ENCODE data around the gene KIAA0232.

The KIAA0232 gene

GRCh38 chr4:6847178-6847577 is 64.7 kb downstream of the KIAA0232 start:
- Histone ChIP-seq H3K36me3 (ENCODE audit: control insufficient read depth, low read length) (peaks cover 29% of the 10 kb centered on the region), H3K4me2 (ENCODE audit: low read length) (no peak overlapping the region), H3K4me3 (ENCODE audit: low read length) (no peak overlapping the region), H4K20me1 (ENCODE audit: control insufficient read depth, insufficient read depth, low read depth, low read length) (no peaks in the 10 kb centered on the region), H3K9me2 (replicated peaks; ENCODE audit: control insufficient read depth, low read length) (no peaks in the 10 kb centered on the region), H3K4me1 (ENCODE audit: control insufficient read depth, low read length) (no peaks in the 10 kb centered on the region), H3K79me2 (ENCODE audit: control insufficient read depth, low read length) (peaks cover 5% of the 10 kb centered on the region; the same call in 1 of the 2 replicates), H3K27ac (ENCODE audit: low read depth, low read length) (no peak overlapping the region), H3K27me3 (ENCODE audit: control insufficient read depth, low read length) (no peaks in the 10 kb centered on the region), H3F3A (ENCODE audit: control insufficient read depth, insufficient read depth) (no peaks in the 10 kb centered on the region), H3K9me3 (ENCODE audit: control insufficient read depth, insufficient read depth, low read length) (no peaks in the 10 kb centered on the region)
- TF ChIP-seq CTCF (IDR thresholded peaks at IDR 0.05; ENCODE audit: low read depth, low read length, poor library complexity, severe bottlenecking) (no peak), EZH2phosphoT487 (IDR thresholded peaks at IDR 0.05; ENCODE audit: borderline replicate concordance, low read length) (no peak)

- no peaks in the 10 kb centered on the region for H4K20me1 ChIP-seq (ENCODE audit: control insufficient read depth, insufficient read depth, low read depth, low read length)
- no peaks in the 10 kb centered on the region for H3K4me1 ChIP-seq (ENCODE audit: control insufficient read depth, low read length)
- peaks cover 5% of the 10 kb centered on the region; the same call in 1 of the 2 replicates for H3K79me2 ChIP-seq (ENCODE audit: control insufficient read depth, low read length)
- H3K9me2 ChIP-seq (replicated peaks; ENCODE audit: control insufficient read depth, low read length), result no peaks in the 10 kb centered on the region
- H3K27me3 ChIP-seq (ENCODE audit: control insufficient read depth, low read length), result no peaks in the 10 kb centered on the region
- TF ChIP-seq EZH2phosphoT487 (IDR thresholded peaks at IDR 0.05; ENCODE audit: borderline replicate concordance, low read length), result no peak
- TF ChIP-seq CTCF (IDR thresholded peaks at IDR 0.05; ENCODE audit: low read depth, low read length, poor library complexity, severe bottlenecking), result no peak
- H3K4me3 ChIP-seq (ENCODE audit: low read length), result no peak overlapping the region
- H3K4me2 ChIP-seq (ENCODE audit: low read length), result no peak overlapping the region
- peaks cover 26% of the 10 kb centered on the region for H3K36me3 ChIP-seq (ENCODE audit: control insufficient read depth, low read length)
- no peak overlapping the region for H3K27ac ChIP-seq (ENCODE audit: low read depth, low read length)
- no peaks in the 10 kb centered on the region for H3K9me3 ChIP-seq (ENCODE audit: control insufficient read depth, insufficient read depth, low read length)
- no peaks in the 10 kb centered on the region for H3F3A ChIP-seq (ENCODE audit: control insufficient read depth, insufficient read depth)
Observed at GRCh38 chr4:6848717-6849305, 66.3 kb downstream of the KIAA0232 start.

- TF ChIP-seq EZH2phosphoT487 (IDR thresholded peaks at IDR 0.05; ENCODE audit: borderline replicate concordance, low read length), result no peak
- TF ChIP-seq CTCF (IDR thresholded peaks at IDR 0.05; ENCODE audit: low read depth, low read length, poor library complexity, severe bottlenecking), result no peak
- Histone ChIP-seq H3K9me2 (replicated peaks; ENCODE audit: control insufficient read depth, low read length) (no peaks in the 10 kb centered on the region), H3K4me3 (ENCODE audit: low read length) (no peak overlapping the region), H3K4me2 (ENCODE audit: low read length) (no peak overlapping the region), H3F3A (ENCODE audit: control insufficient read depth, insufficient read depth) (no peaks in the 10 kb centered on the region), H4K20me1 (ENCODE audit: control insufficient read depth, insufficient read depth, low read depth, low read length) (no peaks in the 10 kb centered on the region), H3K27ac (ENCODE audit: low read depth, low read length) (no peak overlapping the region), H3K79me2 (ENCODE audit: control insufficient read depth, low read length) (peaks cover 5% of the 10 kb centered on the region; the same call in 1 of the 2 replicates), H3K9me3 (ENCODE audit: control insufficient read depth, insufficient read depth, low read length) (no peaks in the 10 kb centered on the region), H3K4me1 (ENCODE audit: control insufficient read depth, low read length) (no peaks in the 10 kb centered on the region), H3K27me3 (ENCODE audit: control insufficient read depth, low read length) (no peaks in the 10 kb centered on the region), H3K36me3 (ENCODE audit: control insufficient read depth, low read length) (peaks cover 24% of the 10 kb centered on the region)
Observed at GRCh38 chr4:6849691-6850090, 67.2 kb downstream of the KIAA0232 start.
